Lower leg skin (tissue), 4 donors: ENCODE results near the gene DYNLT5. TPM values are rescaled to one million over a fixed set of nuclear protein-coding genes. Genes with fewer than 3 reads are reported as not detected.

Experiments
- DNase-seq, 2 donors: peaks; one replicate each; pipeline ENCODE4 v3.0.0-alpha.2; 2019; ENCODE audit warnings: low spot score in 2 of 2
- H3K4me3 ChIP-seq: fragments of 200-600 bp; sonication (generic); 2 replicates; pipeline ENCODE4 v1.5.1; 2017; ENCODE audit warnings: mild to moderate bottlenecking, low read depth; ENCODE audit not compliant: poor library complexity, severe bottlenecking
- POLR2A ChIP-seq, 2 donors: fragments of 450-650 bp; IDR thresholded peaks; one replicate each; pipeline ENCODE4 v1.6.1; 2016 to 2017; ENCODE audit warnings: antibody characterized with exemption in 2 of 2, mild to moderate bottlenecking in 1 of 2, moderate library complexity in 1 of 2
- WGBS, 2 donors: methylation state at CpG; one replicate each; pipeline ENCODE4 v1.1.5; 2018; 5-methylcytosine and 5-hydroxymethylcytosine counted together
- intact Hi-C: fragments of 100-400 bp; cut with DNase I; formaldehyde crosslinking; loops from one replicate; pipeline ENCODE4 v1.15.0; 2023; ENCODE audit warnings: low total_unique reads
- total RNA-seq, 4 donors: library from RNA; depleted of rRNA; stranded (reverse); fragments of >200 nt; gene quantifications; one replicate each; pipeline ENCODE4 v1.1.0, GENCODE V29; 2016
- TF ChIP-seq, protein P1 (sequence below), 3 donors: fragments of 450-650 bp; IDR thresholded peaks; one replicate each; pipeline ENCODE4 v1.5.1; 2016; ENCODE audit warnings: antibody characterized with exemption in 3 of 3, mild to moderate bottlenecking in 3 of 3, moderate library complexity in 2 of 3

DYNLT5 gene
- total RNA-seq, 4 donors from 2014 or later, result 0.83 to 1.0 (median 0.97) TPM; not detected in 1

GRCh38 chr1:66767626-66768025 is 15.4 kb downstream of the DYNLT5 start:
- intact Hi-C loops, result loop anchor here (10.0 kb wide), 1 partner anchor 377 kb away; no protein-coding TSS in a partner anchor
- H3K4me3 ChIP-seq, result no peak overlapping the region
- TF ChIP-seq, protein P1, sequence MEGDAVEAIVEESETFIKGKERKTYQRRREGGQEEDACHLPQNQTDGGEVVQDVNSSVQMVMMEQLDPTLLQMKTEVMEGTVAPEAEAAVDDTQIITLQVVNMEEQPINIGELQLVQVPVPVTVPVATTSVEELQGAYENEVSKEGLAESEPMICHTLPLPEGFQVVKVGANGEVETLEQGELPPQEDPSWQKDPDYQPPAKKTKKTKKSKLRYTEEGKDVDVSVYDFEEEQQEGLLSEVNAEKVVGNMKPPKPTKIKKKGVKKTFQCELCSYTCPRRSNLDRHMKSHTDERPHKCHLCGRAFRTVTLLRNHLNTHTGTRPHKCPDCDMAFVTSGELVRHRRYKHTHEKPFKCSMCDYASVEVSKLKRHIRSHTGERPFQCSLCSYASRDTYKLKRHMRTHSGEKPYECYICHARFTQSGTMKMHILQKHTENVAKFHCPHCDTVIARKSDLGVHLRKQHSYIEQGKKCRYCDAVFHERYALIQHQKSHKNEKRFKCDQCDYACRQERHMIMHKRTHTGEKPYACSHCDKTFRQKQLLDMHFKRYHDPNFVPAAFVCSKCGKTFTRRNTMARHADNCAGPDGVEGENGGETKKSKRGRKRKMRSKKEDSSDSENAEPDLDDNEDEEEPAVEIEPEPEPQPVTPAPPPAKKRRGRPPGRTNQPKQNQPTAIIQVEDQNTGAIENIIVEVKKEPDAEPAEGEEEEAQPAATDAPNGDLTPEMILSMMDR (IDR thresholded peaks at IDR 0.05), result no peak
- no peak for TF ChIP-seq POLR2A (IDR thresholded peaks at IDR 0.05)
- no peak for DNase-seq

DNA sequence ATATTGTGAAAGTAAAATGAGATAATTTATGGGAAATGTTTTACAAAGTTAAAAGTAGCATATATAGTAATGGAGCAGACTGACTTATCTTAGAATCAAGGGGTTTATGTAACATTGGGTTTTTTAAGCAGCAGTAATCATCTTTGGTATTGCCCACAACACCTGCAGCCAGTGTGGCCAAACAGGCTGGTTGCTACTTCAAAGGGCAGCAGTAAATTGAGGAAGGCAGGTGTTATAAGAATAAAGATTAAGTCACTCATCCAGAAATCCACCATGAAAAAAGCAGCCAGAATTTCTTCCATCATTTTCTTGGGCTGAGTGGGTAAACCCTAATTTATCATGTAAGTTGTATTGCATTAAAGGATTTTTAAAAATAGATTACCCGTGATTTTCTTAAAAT is 16.7 kb downstream of the DYNLT5 start:
- 84 to 88% methylated on average over 1 of the region's 1 CpG for WGBS, 2 donors
- TF ChIP-seq, protein P1 (IDR thresholded peaks at IDR 0.05), result no peak
- no peak for TF ChIP-seq POLR2A (IDR thresholded peaks at IDR 0.05)
- intact Hi-C loops, result loop anchor here (10.0 kb wide), 1 partner anchor 376 kb away; no protein-coding TSS in a partner anchor

DNA sequence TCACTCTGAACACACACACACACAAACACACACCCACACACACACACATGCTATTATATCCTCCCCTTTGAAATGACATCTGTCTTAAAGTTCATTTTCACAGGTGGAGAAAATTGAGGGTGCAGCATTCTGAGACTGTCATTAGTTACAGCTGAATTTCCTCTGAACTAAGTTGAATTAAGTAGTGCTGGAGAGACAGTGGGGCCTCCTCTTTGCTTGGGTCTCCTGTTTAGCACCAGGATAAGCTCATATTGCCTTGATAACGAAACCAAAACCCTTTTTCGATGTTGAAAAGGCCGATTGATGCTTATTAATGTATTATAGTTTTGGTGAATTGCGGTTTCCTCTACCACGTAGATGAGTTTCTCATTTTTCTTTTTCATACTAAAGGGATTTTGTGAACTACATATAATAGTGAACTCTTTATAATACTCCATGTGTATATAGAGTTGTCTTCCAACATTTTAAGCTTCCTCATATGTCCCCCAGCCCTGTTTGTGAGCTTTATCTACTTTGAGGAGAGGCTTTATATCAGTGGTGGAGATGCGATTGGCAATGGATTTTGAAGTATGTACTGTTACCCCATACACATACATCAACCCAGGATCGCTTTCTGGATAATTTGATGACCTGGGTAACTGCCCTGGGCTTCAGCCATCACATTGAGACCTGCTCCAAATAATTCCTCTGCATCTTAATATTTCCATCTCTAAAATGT is 17.4 kb downstream of the DYNLT5 start:
- H3K4me3 ChIP-seq, result no peak overlapping the region
- intact Hi-C loops, result loop anchor here (10.0 kb wide), 1 partner anchor 375 kb away; no protein-coding TSS in a partner anchor
- TF ChIP-seq POLR2A (IDR thresholded peaks at IDR 0.05), result no peak
- TF ChIP-seq, protein P1 (IDR thresholded peaks at IDR 0.05), result no peak
- WGBS, 2 donors, result 87 to 88% methylated on average over 7 of the region's 7 CpGs
- DNase-seq, result no peak

More for the DNA sequence above, 16.7 kb downstream of the DYNLT5 start:
- DNase-seq, result no peak
- H3K4me3 ChIP-seq, result no peak overlapping the region

DNA sequence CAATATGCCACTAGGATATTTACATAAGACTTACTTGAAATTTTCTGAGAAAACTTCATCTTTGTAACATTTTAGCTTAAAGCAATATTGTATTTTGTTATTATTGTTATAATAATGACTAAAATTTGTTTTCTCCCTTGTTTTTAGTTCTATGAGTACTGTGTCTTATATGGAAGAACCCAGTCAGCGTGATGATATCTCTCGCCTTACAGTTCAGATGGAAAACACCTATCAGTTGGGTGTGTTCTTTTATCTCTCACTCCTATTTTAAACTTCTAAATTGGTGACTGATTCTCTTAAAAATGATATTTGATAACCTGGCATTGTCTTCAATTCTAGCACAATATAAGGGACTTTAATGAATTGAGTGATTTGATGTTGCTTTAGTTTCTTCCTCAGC is 18.0 kb downstream of the DYNLT5 start:
- 86 to 93% methylated on average over 2 of the region's 2 CpGs for WGBS, 2 donors
- H3K4me3 ChIP-seq, result no peak overlapping the region
- no peak for TF ChIP-seq POLR2A (IDR thresholded peaks at IDR 0.05)
- TF ChIP-seq, protein P1 (IDR thresholded peaks at IDR 0.05), result no peak
- no peak for DNase-seq
- intact Hi-C loops, result no loop called here

GRCh38 chr1:66770694-66771093 is 18.4 kb downstream of the DYNLT5 start:
- WGBS, 2 donors, result 78 to 87% methylated on average over 4 of the region's 4 CpGs
- no peak for DNase-seq
- TF ChIP-seq POLR2A (IDR thresholded peaks at IDR 0.05), result no peak
- TF ChIP-seq, protein P1 (IDR thresholded peaks at IDR 0.05), result no peak
- intact Hi-C loops, result no loop called here
- H3K4me3 ChIP-seq, result no peak overlapping the region
